HCT116 (cell line): ENCODE data around the gene NFIB. TPM values are rescaled to one million over a fixed set of nuclear protein-coding genes. Genes with fewer than 3 reads are reported as not detected.

Source experiments
- ATAC-seq: fragments of 200-7000 bp; cut with Tn5 transposase; 2 replicates; pipeline ENCODE4 v1.9.1; 2020; ENCODE audit warnings: mild to moderate bottlenecking, moderate library complexity
- BruUV-seq: library from RNA; stranded (reverse); fragments of 400-500 nt; replicated peaks from 2 replicates; lab custom pipeline; 2021; lab: Mats Ljungman, UMichigan
- CTCF ChIA-PET: fragments of 300-600 bp; sonication (Branson Sonifier 250); formaldehyde crosslinking; loops from one replicate; lab custom pipeline; 2021; ENCODE audit warnings: antibody characterized with exemption; lab: Charles Lee
- POLR2A ChIA-PET: fragments of 300-600, 350-600 bp; sonication (Branson Sonifier 250); formaldehyde crosslinking; loops from one replicate; lab custom pipeline; 2021; ENCODE audit warnings: antibody characterized with exemption; lab: Charles Lee
- RAD21 ChIA-PET, 2 experiments: fragments of 300-600 bp; sonication (Branson Sonifier 250); formaldehyde crosslinking; loops; one replicate each; lab custom pipeline; 2023; ENCODE audit warnings: low total read pairs in 2 of 2; ENCODE audit not compliant: uncharacterized antibody in 2 of 2, unreplicated experiment in 2 of 2, low non-redundant PET in 1 of 2; lab: Charles Lee
- DNase-seq: peaks from one replicate; pipeline ENCODE4 v3.0.0-alpha.2; 2010; ENCODE audit warnings: low read depth, low spot score
- H2AFZ ChIP-seq: fragments of 200-600 bp; shearing (Covaris generic), sonication (generic); 2 replicates; pipeline ENCODE4 v1.6.1; 2017; ENCODE audit warnings: low read depth, mixed run types, mixed read lengths, antibody characterized with exemption, low read length; ENCODE audit not compliant: poor library complexity, severe bottlenecking
- H3K27ac ChIP-seq: 2 replicates; pipeline ENCODE4 v1.5.1; 2012; ENCODE audit warnings: low read depth, low read length
- H3K27me3 ChIP-seq: fragments of 200-600 bp; sonication (generic); 2 replicates; pipeline ENCODE4 v1.6.1; 2016; ENCODE audit warnings: mixed run types, low read length, mixed read lengths; ENCODE audit not compliant: insufficient read depth
- H3K36me3 ChIP-seq, 2 experiments: fragments of 200-500 bp in 1 of 2; fragments of 200-600 bp in 1 of 2; sonication (Bioruptor generic) in 1 of 2; sonication (generic) in 1 of 2; 2 replicates each; pipeline versions ENCODE4 v1.5.1 to v1.6.1; 2014 to 2016; ENCODE audit warnings: low read length in 2 of 2, inconsistent platforms in 1 of 2, mixed read lengths in 1 of 2, mixed run types in 1 of 2; ENCODE audit not compliant: insufficient read depth in 2 of 2, control insufficient read depth in 1 of 2
- H3K4me1 ChIP-seq, 2 experiments: fragments of 200-600 bp in 1 of 2; sonication (generic) in 1 of 2; 2 replicates each; pipeline versions ENCODE4 v1.5.1 to v1.6.1; 2012 to 2017; ENCODE audit warnings: low read length in 2 of 2, inconsistent platforms in 1 of 2, mild to moderate bottlenecking in 1 of 2, mixed read lengths in 1 of 2, mixed run types in 1 of 2, moderate library complexity in 1 of 2; ENCODE audit not compliant: insufficient read depth in 2 of 2, control insufficient read depth in 1 of 2
- H3K4me2 ChIP-seq: fragments of 200-600 bp; sonication (generic); 2 replicates; pipeline ENCODE4 v1.6.1; 2017; ENCODE audit warnings: mixed run types, low read length, mixed read lengths
- H3K4me3 ChIP-seq, 2 experiments: fragments of 200-600 bp in 1 of 2; sonication (generic) in 1 of 2; replicated peaks in 1 of 2; 2 replicates each; pipeline ENCODE4 v1.5.1; 2011 to 2016; ENCODE audit warnings: low read length in 2 of 2, control low read depth in 1 of 2, low read depth in 1 of 2, mild to moderate bottlenecking in 1 of 2, mixed read lengths in 1 of 2, mixed run types in 1 of 2
- H3K79me2 ChIP-seq: fragments of 200-600 bp; sonication (generic); 2 replicates; pipeline ENCODE4 v1.6.1; 2017; ENCODE audit warnings: mild to moderate bottlenecking, mixed run types, low read length, moderate library complexity, mixed read lengths; ENCODE audit not compliant: insufficient read depth
- H3K9ac ChIP-seq: fragments of 200-600 bp; sonication (generic); 2 replicates; pipeline ENCODE4 v1.6.1; 2016; ENCODE audit warnings: low read length, mixed read lengths
- H3K9me2 ChIP-seq: fragments of 200-600 bp; sonication (generic), shearing (Covaris generic); 2 replicates; pipeline ENCODE4 v1.6.1; 2017; ENCODE audit warnings: mixed run types, mild to moderate bottlenecking, moderate library complexity; ENCODE audit not compliant: insufficient read depth
- H3K9me3 ChIP-seq, 2 experiments: fragments of 200-500 bp in 1 of 2; fragments of 200-600 bp in 1 of 2; sonication (Bioruptor generic) in 1 of 2; sonication (generic) in 1 of 2; 2 replicates each; pipeline ENCODE4 v1.6.1; 2014 to 2017; ENCODE audit warnings: low read length in 2 of 2, mixed read lengths in 2 of 2, inconsistent platforms in 1 of 2, low read depth in 1 of 2, mild to moderate bottlenecking in 1 of 2, mixed run types in 1 of 2, moderate library complexity in 1 of 2; ENCODE audit not compliant: control insufficient read depth in 1 of 2, insufficient read depth in 1 of 2
- H4K20me1 ChIP-seq: fragments of 200-600 bp; sonication (generic), shearing (Covaris generic); 2 replicates; pipeline ENCODE4 v1.6.1; 2017; ENCODE audit warnings: mixed run types, mild to moderate bottlenecking, moderate library complexity; ENCODE audit not compliant: insufficient read depth
- ATF3 ChIP-seq: IDR thresholded peaks from 2 replicates; pipeline ENCODE4 v1.6.1; 2012
- CBX3 ChIP-seq: IDR thresholded peaks from 2 replicates; pipeline ENCODE4 v1.6.1; 2012; ENCODE audit warnings: low read depth
- CEBPB ChIP-seq: IDR thresholded peaks from 2 replicates; pipeline ENCODE4 v1.6.1; 2012; ENCODE audit warnings: low read depth
- CTCF ChIP-seq, 3 experiments: fragments of 200-600 bp in 1 of 3; sonication (generic) in 1 of 3; IDR thresholded peaks in 2 of 3; conservative IDR thresholded peaks in 1 of 3; 2 replicates each; pipeline ENCODE4 v1.5.1; 2012 to 2017; ENCODE audit warnings: low read depth in 2 of 3, low read length in 2 of 3, antibody characterized with exemption in 1 of 3, borderline replicate concordance in 1 of 3, control low read depth in 1 of 3, mild to moderate bottlenecking in 1 of 3, mixed read lengths in 1 of 3, mixed run types in 1 of 3, moderate library complexity in 1 of 3; ENCODE audit not compliant: insufficient read depth in 1 of 3
- EZH2 ChIP-seq: fragments of 200-600 bp; sonication (generic); IDR thresholded peaks from 2 replicates; pipeline ENCODE4 v1.6.1; 2017; ENCODE audit warnings: antibody characterized with exemption, mixed run types
- EZH2phosphoT487 ChIP-seq: fragments of 200-600 bp; IDR thresholded peaks from 2 replicates; pipeline ENCODE4 v1.6.1; 2018; ENCODE audit warnings: antibody characterized with exemption, borderline replicate concordance
- FOSL1 ChIP-seq: IDR thresholded peaks from 2 replicates; pipeline ENCODE4 v1.6.1; 2012; ENCODE audit warnings: low read depth
- JUND ChIP-seq: IDR thresholded peaks from 2 replicates; pipeline ENCODE4 v1.6.1; 2012
- MAX ChIP-seq: IDR thresholded peaks from 2 replicates; pipeline ENCODE4 v1.6.1; 2012
- POLR2A ChIP-seq: IDR thresholded peaks from 2 replicates; pipeline ENCODE4 v1.7.0; 2011; ENCODE audit warnings: borderline replicate concordance; ENCODE audit not compliant: insufficient read depth, insufficient read length; ENCODE audit errors: extremely low read depth
- POLR2AphosphoS5 ChIP-seq: IDR thresholded peaks from 2 replicates; pipeline ENCODE4 v1.6.1; 2011; ENCODE audit warnings: mild to moderate bottlenecking, low read depth, low read length, moderate library complexity
- RAD21 ChIP-seq: IDR thresholded peaks from 2 replicates; pipeline ENCODE4 v1.6.1; 2012; ENCODE audit warnings: low read depth, mild to moderate bottlenecking
- SIN3A ChIP-seq: IDR thresholded peaks from 2 replicates; pipeline ENCODE4 v1.6.1; 2012; ENCODE audit warnings: low read depth
- SP1 ChIP-seq: IDR thresholded peaks from 2 replicates; pipeline ENCODE4 v1.6.1; 2012; ENCODE audit warnings: low read depth
- SRF ChIP-seq: IDR thresholded peaks from 2 replicates; pipeline ENCODE4 v1.6.1; 2012; ENCODE audit warnings: low read depth
- YY1 ChIP-seq: IDR thresholded peaks from 2 replicates; pipeline ENCODE4 v1.6.1; 2011; ENCODE audit warnings: low read length, low read depth, moderate library complexity, mild to moderate bottlenecking; ENCODE audit not compliant: insufficient replicate concordance; ENCODE audit errors: extremely low read depth
- ZFX ChIP-seq: fragments of 450-650 bp; IDR thresholded peaks from 2 replicates; pipeline ENCODE4 v1.6.1; 2017
- ZNF274 ChIP-seq: fragments of 200-500 bp; sonication (Bioruptor generic); IDR thresholded peaks from 2 replicates; pipeline ENCODE4 v1.6.1; 2014; ENCODE audit warnings: mild to moderate bottlenecking, low read depth, low read length, inconsistent platforms
- intact Hi-C: fragments of 100-400 bp; cut with micrococcal nuclease; formaldehyde crosslinking; loops from 2 replicates; pipeline ENCODE4 v1.10.0; 2022
- total RNA-seq: library from RNA; stranded (reverse); gene quantifications from one replicate; pipeline ENCODE4 v1.2.1, GENCODE V29; 2021; ENCODE audit not compliant: unreplicated experiment

NFIB gene
- total RNA-seq, 1 experiment from 2014 or later, result 6.6 TPM

- H3K36me3 ChIP-seq, result no peaks in the 10 kb centered on the region
- H3K4me2 ChIP-seq, result no peak overlapping the region
- H3K9me3 ChIP-seq, result no peaks in the 10 kb centered on the region
- ChIA-PET CTCF (interaction anchor here (1.2 kb wide), 1 partner anchor 11 kb away, joined by 3 read pairs; no protein-coding TSS in a partner anchor), POLR2A (no interaction called here), RAD21 (no interaction called here)
- H3K9me2 ChIP-seq, result no peaks in the 10 kb centered on the region
- H3K27me3 ChIP-seq, result no peaks in the 10 kb centered on the region
- H3K4me1 ChIP-seq, result no peaks in the 10 kb centered on the region
- ATAC-seq, result no peak
- BruUV-seq, result no TSS peak
- no peak overlapping the region for H3K4me3 ChIP-seq
- intact Hi-C loops, result no loop called here
- H4K20me1 ChIP-seq, result no peaks in the 10 kb centered on the region
- DNase-seq, result no peak
- no peak overlapping the region for H3K9ac ChIP-seq
- H3K27ac ChIP-seq, result no peak overlapping the region
- H2AFZ ChIP-seq, result no peak overlapping the region
- H3K79me2 ChIP-seq, result no peaks in the 10 kb centered on the region
- TF ChIP-seq EZH2 (no peak), POLR2A (no peak), POLR2AphosphoS5 (no peak), CBX3 (no peak), EZH2phosphoT487 (no peak), CTCF (IDR thresholded peaks at IDR 0.05 in 2 of 3, conservative IDR thresholded peaks at IDR 0.05 in 1 of 3; ENCODE audit: borderline replicate concordance in 1 of 3, insufficient read depth in 1 of 3, low read depth in 2 of 3, low read length in 2 of 3) (no peak), CEBPB (no peak), ZFX (no peak), ATF3 (no peak)
These were observed 48.2 kb upstream of the NFIB start for GRCh38 chr9:14362175-14362574.

GRCh38 chr9:14361074-14361473 is 47.1 kb upstream of the NFIB start:
- RAD21 ChIA-PET, result no interaction called here
- no peak for ATAC-seq
- Histone ChIP-seq H3K36me3 (no peaks in the 10 kb centered on the region), H3K4me3 (no peak overlapping the region), H3K9me2 (no peaks in the 10 kb centered on the region), H4K20me1 (no peaks in the 10 kb centered on the region), H3K4me2 (no peak overlapping the region), H3K27ac (no peak overlapping the region), H3K79me2 (no peaks in the 10 kb centered on the region), H2AFZ (no peak overlapping the region), H3K9ac (no peak overlapping the region), H3K9me3 (no peaks in the 10 kb centered on the region), H3K4me1 (no peaks in the 10 kb centered on the region), H3K27me3 (no peaks in the 10 kb centered on the region)
- CTCF ChIA-PET, result interaction anchor here (1.2 kb wide), 1 partner anchor 300 kb away, joined by 3 read pairs; no protein-coding TSS in a partner anchor
- no TSS peak for BruUV-seq
- no peak for DNase-seq
- intact Hi-C loops, result no loop called here
- POLR2A ChIA-PET, result no interaction called here
- TF ChIP-seq SRF (no peak), MAX (no peak), SIN3A (no peak), RAD21 (no peak), YY1 (no peak), CTCF (IDR thresholded peaks at IDR 0.05 in 2 of 3, conservative IDR thresholded peaks at IDR 0.05 in 1 of 3; ENCODE audit: borderline replicate concordance in 1 of 3, insufficient read depth in 1 of 3, low read depth in 2 of 3, low read length in 2 of 3) (no peak), FOSL1 (no peak), CBX3 (no peak), JUND (no peak), ZNF274 (no peak), SP1 (no peak), POLR2AphosphoS5 (no peak)
